DND-41 (cell line): Measurements from ENCODE around the gene DGUOK.

Source experiments
- ATAC-seq: fragments of 200-7000 bp; cut with Tn5 transposase; 3 replicates; pipeline ENCODE4 v1.9.1; 2021; ENCODE audit warnings: low read depth; ENCODE audit not compliant: insufficient read depth
- DNase-seq: peaks from one replicate; pipeline ENCODE4 v3.0.0-alpha.2; 2020
- H2AFZ ChIP-seq: 2 replicates; pipeline ENCODE4 v1.6.0; 2012; ENCODE audit warnings: low read depth, low read length
- H3K27ac ChIP-seq: 2 replicates; pipeline ENCODE4 v1.5.1; 2012; ENCODE audit warnings: low read length, inconsistent platforms
- H3K27me3 ChIP-seq: fragments of 200-600 bp; sonication (generic); 2 replicates; pipeline ENCODE4 v1.6.0; 2012; ENCODE audit warnings: low read length, mild to moderate bottlenecking, inconsistent platforms; ENCODE audit not compliant: insufficient read depth, poor library complexity
- H3K36me3 ChIP-seq: 2 replicates; pipeline ENCODE4 v1.5.1; 2012; ENCODE audit warnings: low read length, inconsistent platforms; ENCODE audit not compliant: insufficient read depth
- H3K4me1 ChIP-seq: 2 replicates; pipeline ENCODE4 v1.5.1; 2012; ENCODE audit warnings: mild to moderate bottlenecking, low read length; ENCODE audit not compliant: insufficient read depth
- H3K4me2 ChIP-seq: 2 replicates; pipeline ENCODE4 v1.6.0; 2012; ENCODE audit warnings: mild to moderate bottlenecking, moderate library complexity, low read length, inconsistent platforms; ENCODE audit not compliant: insufficient read depth
- H3K4me3 ChIP-seq, 2 experiments: fragments of 200-600 bp in 1 of 2; shearing (Covaris generic) in 1 of 2; 2 replicates each; pipeline ENCODE4 v1.5.1; 2012 to 2016; ENCODE audit warnings: inconsistent platforms in 2 of 2, low read length in 2 of 2, mild to moderate bottlenecking in 2 of 2, low read depth in 1 of 2, moderate library complexity in 1 of 2
- H3K79me2 ChIP-seq: 2 replicates; pipeline ENCODE4 v1.6.0; 2012; ENCODE audit warnings: low read length, inconsistent platforms; ENCODE audit not compliant: insufficient read depth
- H3K9ac ChIP-seq: 2 replicates; pipeline ENCODE4 v1.6.0; 2012; ENCODE audit warnings: low read depth, mild to moderate bottlenecking, inconsistent platforms, low read length, moderate library complexity
- H3K9me3 ChIP-seq: 2 replicates; pipeline ENCODE4 v1.5.1; 2012; ENCODE audit warnings: low read length, moderate library complexity, mild to moderate bottlenecking, inconsistent platforms; ENCODE audit not compliant: insufficient read depth, severe bottlenecking
- H4K20me1 ChIP-seq: 2 replicates; pipeline ENCODE4 v1.6.0; 2012; ENCODE audit warnings: low read length; ENCODE audit not compliant: insufficient read depth
- EZH2 ChIP-seq: IDR thresholded peaks from 3 replicates; pipeline ENCODE4 v1.6.1; 2012; ENCODE audit warnings: borderline replicate concordance, low read depth, mild to moderate bottlenecking, moderate library complexity, low read length, inconsistent platforms; ENCODE audit not compliant: severe bottlenecking
- TF ChIP-seq, protein P1 (sequence below): IDR thresholded peaks from 2 replicates; pipeline ENCODE4 v1.5.1; 2012; ENCODE audit warnings: borderline replicate concordance, low read length, moderate library complexity, mild to moderate bottlenecking; ENCODE audit not compliant: poor library complexity, severe bottlenecking; ENCODE audit errors: extremely low read depth

Gene DGUOK

DNA sequence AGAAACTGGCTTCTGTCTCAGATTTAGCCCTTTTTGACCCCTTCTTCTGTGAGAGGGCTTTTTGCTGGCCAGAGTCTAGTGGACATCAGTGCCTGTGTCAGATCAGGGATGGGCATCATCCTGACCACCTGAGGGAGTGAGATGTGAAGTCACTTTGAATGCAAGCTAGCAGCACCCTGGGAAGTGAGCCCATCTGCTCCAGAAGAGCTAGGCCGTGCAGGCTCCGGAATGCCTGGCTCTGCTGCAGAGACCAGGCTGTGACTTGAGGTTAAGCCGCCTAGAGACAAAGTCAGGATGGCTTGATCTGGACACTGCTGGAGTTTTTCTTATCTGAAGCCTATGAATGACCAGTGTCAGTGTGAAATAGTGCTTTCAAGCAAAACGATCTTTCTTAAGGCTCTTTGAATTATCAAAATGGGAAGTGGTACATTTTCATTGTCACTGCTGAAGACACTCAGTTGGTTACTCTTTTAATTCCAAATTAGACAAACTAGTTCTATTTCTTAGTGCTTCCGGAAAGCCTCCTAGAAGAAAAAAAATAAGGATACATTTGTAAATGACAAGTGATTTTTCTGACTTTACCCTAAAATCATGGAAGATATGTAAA lies 20.8 kb downstream of the DGUOK start:
- no peak overlapping the region for H2AFZ ChIP-seq
- H3K9me3 ChIP-seq: no peaks in the 10 kb centered on the region
- H4K20me1 ChIP-seq: peaks cover 25% of the 10 kb centered on the region
- ATAC-seq: no peak
- TF ChIP-seq, protein P1, sequence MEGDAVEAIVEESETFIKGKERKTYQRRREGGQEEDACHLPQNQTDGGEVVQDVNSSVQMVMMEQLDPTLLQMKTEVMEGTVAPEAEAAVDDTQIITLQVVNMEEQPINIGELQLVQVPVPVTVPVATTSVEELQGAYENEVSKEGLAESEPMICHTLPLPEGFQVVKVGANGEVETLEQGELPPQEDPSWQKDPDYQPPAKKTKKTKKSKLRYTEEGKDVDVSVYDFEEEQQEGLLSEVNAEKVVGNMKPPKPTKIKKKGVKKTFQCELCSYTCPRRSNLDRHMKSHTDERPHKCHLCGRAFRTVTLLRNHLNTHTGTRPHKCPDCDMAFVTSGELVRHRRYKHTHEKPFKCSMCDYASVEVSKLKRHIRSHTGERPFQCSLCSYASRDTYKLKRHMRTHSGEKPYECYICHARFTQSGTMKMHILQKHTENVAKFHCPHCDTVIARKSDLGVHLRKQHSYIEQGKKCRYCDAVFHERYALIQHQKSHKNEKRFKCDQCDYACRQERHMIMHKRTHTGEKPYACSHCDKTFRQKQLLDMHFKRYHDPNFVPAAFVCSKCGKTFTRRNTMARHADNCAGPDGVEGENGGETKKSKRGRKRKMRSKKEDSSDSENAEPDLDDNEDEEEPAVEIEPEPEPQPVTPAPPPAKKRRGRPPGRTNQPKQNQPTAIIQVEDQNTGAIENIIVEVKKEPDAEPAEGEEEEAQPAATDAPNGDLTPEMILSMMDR: no peak
- no peak for TF ChIP-seq EZH2
- no peak overlapping the region for H3K4me2 ChIP-seq
- H3K27me3 ChIP-seq: no peaks in the 10 kb centered on the region
- no peak overlapping the region for H3K4me3 ChIP-seq
- H3K4me1 ChIP-seq: no peaks in the 10 kb centered on the region
- no peak overlapping the region for H3K27ac ChIP-seq
- no peak overlapping the region for H3K9ac ChIP-seq
- no peak for DNase-seq
- H3K36me3 ChIP-seq: peaks cover 92% of the 10 kb centered on the region
- H3K79me2 ChIP-seq: peaks cover 53% of the 10 kb centered on the region

DNA sequence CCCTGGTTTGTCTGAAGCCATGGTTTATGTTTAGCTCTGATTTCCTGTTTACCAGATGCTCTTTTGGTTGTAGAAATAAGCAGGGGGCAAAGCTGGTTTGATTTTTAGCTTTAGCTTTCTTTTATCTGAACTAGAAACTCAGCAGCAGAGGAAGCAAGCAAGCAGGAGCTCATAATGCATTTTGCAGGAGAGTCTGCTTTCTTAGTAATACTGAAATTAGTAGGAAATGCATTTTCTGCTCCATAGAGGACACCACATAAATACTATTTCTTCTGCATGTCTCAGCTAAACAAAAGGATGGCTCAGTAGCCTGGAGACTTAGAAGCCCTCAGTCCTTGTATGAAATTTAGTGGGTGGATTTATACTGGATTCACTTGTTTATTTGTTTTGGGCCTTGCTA lies 23.1 kb downstream of the DGUOK start:
- H3K9ac ChIP-seq: no peak overlapping the region
- peaks cover 21% of the 10 kb centered on the region for H4K20me1 ChIP-seq
- H3K79me2 ChIP-seq: peaks cover 35% of the 10 kb centered on the region

DNA sequence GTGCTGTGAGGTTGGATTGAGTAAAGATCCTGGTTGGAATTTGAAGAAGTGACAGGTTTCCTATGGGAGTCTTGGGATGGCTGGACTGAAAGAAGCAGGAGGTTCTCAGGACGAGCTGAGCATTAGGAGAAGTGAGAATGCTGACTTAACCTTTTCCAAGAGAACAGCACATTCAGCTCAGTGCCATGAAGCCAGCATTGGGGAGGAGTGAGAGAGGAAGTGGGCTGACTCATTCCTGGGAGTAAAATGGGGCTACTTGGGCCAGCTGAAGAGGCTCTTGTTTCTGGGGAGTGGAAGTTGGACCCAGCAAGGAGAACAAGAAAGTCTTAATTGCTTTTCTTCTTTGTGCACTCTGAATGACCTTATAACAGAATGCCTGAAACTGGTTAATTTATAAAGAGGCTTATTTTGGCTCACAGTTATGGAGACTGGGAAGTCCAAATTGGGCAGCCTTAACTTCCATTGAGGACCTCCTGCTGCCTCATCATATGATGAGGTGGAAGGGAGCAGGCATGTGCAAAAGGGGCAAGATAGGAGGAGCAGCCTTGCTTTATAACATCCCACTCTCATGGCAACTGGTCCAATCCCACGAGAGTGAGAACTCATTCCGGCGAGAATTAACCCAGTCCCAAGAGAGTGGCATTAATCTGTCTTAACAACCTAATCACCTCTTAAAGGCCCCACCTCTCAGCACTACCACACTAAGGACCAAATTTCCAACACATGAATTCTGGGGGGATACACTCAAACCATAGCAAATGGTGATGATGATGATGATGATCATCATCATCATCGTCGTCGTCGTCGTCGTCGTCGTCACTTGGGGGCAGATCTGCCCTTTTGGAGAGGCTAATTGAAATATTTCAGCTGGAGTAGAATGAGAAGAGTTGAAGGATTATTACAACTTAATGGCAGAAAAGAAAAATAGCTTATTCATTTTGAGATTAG lies 26.1 kb downstream of the DGUOK start:
- H4K20me1 ChIP-seq: 0 out of 2 replicates have a peak, but pooled peaks cover 9% of the 10 kb centered on the region

More for the DNA sequence above, 23.1 kb downstream of the DGUOK start:
- H3K9me3 ChIP-seq: no peaks in the 10 kb centered on the region
- H3K4me3 ChIP-seq: no peak overlapping the region
- TF ChIP-seq, protein P1: no peak
- TF ChIP-seq EZH2: no peak
- DNase-seq (no peak), ATAC-seq (no peak)
- H3K36me3 ChIP-seq: peaks cover 93% of the 10 kb centered on the region
- H2AFZ ChIP-seq: no peak overlapping the region
- no peaks in the 10 kb centered on the region for H3K27me3 ChIP-seq
- no peak overlapping the region for H3K27ac ChIP-seq
- H3K4me1 ChIP-seq: no peaks in the 10 kb centered on the region
- no peak overlapping the region for H3K4me2 ChIP-seq

More for the DNA sequence above, 26.1 kb downstream of the DGUOK start:
- H3K27ac ChIP-seq: no peak overlapping the region
- H2AFZ ChIP-seq: no peak overlapping the region
- TF ChIP-seq EZH2: no peak
- TF ChIP-seq, protein P1: no peak
- H3K4me1 ChIP-seq: no peaks in the 10 kb centered on the region
- no peak overlapping the region for H3K4me3 ChIP-seq
- no peaks in the 10 kb centered on the region for H3K27me3 ChIP-seq
- H3K9ac ChIP-seq: no peak overlapping the region
- DNase-seq (no peak), ATAC-seq (no peak)
- H3K36me3 ChIP-seq: peaks cover 92% of the 10 kb centered on the region
- H3K79me2 ChIP-seq: peaks cover 17% of the 10 kb centered on the region; the same call in 1 of the 2 replicates
- no peak overlapping the region for H3K4me2 ChIP-seq
- no peaks in the 10 kb centered on the region for H3K9me3 ChIP-seq
